Activated T-cell treated with anti-CD3 and anti-CD28 coated beads, Interleukin-2, amount 50 U/mL, for 48 hours (primary cell): ENCODE data around the gene ANKRD33.
A peak's percentile ranks its signal among the peaks of the same experiment; 100 is the strongest.
"Not testable (repeated sequence)": the region's sequence is repeated elsewhere in the genome, so short reads cannot be mapped to it uniquely, and the experiment has no call there.

Experiments
- DNase-seq, 2 experiments: peaks; one replicate each; pipeline ENCODE4 v3.0.0-alpha.2; 2020

Gene ANKRD33

GRCh38 chr12:51883295-51883694 lies 4.6 kb upstream of the ANKRD33 start:
- no peak for DNase-seq

GRCh38 chr12:51883998-51884675 lies 3.8 kb upstream of the ANKRD33 start:
- no peak for DNase-seq

- DNase-seq, result no peak
Measured at GRCh38 chr12:51884676-51885229, 3.1 kb upstream of the ANKRD33 start.

- DNase-seq, result not testable (repeated sequence)
Measured at GRCh38 chr12:51885294-51886020, 2.4 kb upstream of the ANKRD33 start.

- peak; percentile 43 to 55 for DNase-seq
Measured at GRCh38 chr12:51886021-51886710, 1.7 kb upstream of the ANKRD33 start.

GRCh38 chr12:51888316-51889215 lies 663 bp downstream of the ANKRD33 start:
- no peak for DNase-seq

GRCh38 chr12:51889216-51890132 lies 1.6 kb downstream of the ANKRD33 start:
- DNase-seq, result no peak

- no peak for DNase-seq
Measured at GRCh38 chr12:51890133-51890464, 2.2 kb downstream of the ANKRD33 start.

GRCh38 chr12:51890511-51891171 lies 2.7 kb downstream of the ANKRD33 start:
- no peak for DNase-seq

- no peak for DNase-seq
Measured at GRCh38 chr12:51891843-51892242, 3.9 kb downstream of the ANKRD33 start.

- no peak for DNase-seq
Measured at GRCh38 chr12:51893786-51894185, 5.9 kb downstream of the ANKRD33 start.

GRCh38 chr12:51895378-51896135 lies 7.7 kb downstream of the ANKRD33 start:
- no peak for DNase-seq

GRCh38 chr12:51896236-51896635 lies 8.3 kb downstream of the ANKRD33 start:
- DNase-seq, result no peak

- no peak for DNase-seq
Measured at GRCh38 chr12:51897181-51897580, 9.3 kb downstream of the ANKRD33 start.

GRCh38 chr12:51898506-51898905 lies 10.6 kb downstream of the ANKRD33 start:
- no peak for DNase-seq

GRCh38 chr12:51898937-51899336 lies 11.0 kb downstream of the ANKRD33 start:
- DNase-seq, result no peak

- DNase-seq, result no peak
Measured at GRCh38 chr12:51900323-51900889, 12.5 kb downstream of the ANKRD33 start.

GRCh38 chr12:51901121-51901817 lies 13.4 kb downstream of the ANKRD33 start:
- no peak for DNase-seq

- DNase-seq, result no peak
Measured at GRCh38 chr12:51901881-51902280, 14.0 kb downstream of the ANKRD33 start.
